ENCODE results near the gene CAMK2A. TPM values are rescaled to one million over a fixed set of nuclear protein-coding genes. Genes with fewer than 3 reads are reported as not detected.

The CAMK2A gene
- total and polyA plus RNA-seq, 2 donors (not counting 3 experiments of a cell fraction or from before 2014, with no cell fraction given), result not detected

DNA sequence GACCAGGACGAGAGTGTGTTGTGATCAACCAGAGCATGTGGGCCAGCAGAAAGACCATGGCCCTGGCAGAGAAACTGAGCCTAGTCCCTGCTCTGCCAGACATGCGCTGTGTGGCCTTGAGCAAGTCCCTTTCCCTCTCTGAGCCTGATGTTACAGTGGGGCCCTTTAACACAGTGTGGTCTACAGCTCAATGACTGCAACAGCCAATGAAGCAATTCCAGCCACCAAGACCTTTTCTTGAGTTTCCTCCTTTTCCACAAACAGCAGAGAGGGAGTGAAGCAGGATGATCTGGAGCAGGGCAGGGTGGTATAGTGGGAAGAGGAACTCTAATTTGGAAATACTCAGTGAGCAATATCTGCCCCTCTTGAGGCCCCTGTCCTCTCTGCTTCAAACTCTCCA, 38.9 kb upstream of the CAMK2A start:
- H3K9ac ChIP-seq (replicated peaks; ENCODE audit: extremely low read depth, insufficient read depth, low read length), result no peak overlapping the region
- H3K9me3 ChIP-seq (replicated peaks; ENCODE audit: control insufficient read depth, insufficient read depth, low read length), result no peaks in the 10 kb centered on the region
- H3K4me1 ChIP-seq (ENCODE audit: control insufficient read depth, extremely low read depth, insufficient read depth, low read length), result no peaks in the 10 kb centered on the region
- no peak overlapping the region for H2AFZ ChIP-seq (ENCODE audit: low read depth, low read length)
- POLR2A ChIA-PET, result no interaction called here
- intact Hi-C loops (cut with micrococcal nuclease) (no loop called here), dilution Hi-C loops (cut with MboI; ENCODE audit: extremely low pct_ligation_motif_present, low sequenced_read_pairs) (no loop called here)
- DNase-seq (ENCODE audit: low read depth, low spot score), result no peak
- peaks cover 2 to 6% of the 10 kb centered on the region in 2 experiments for H3K27me3 ChIP-seq (ENCODE audit: control insufficient read depth in 2 of 2, insufficient read depth in 2 of 2, low read length in 2 of 2)
- no peaks in the 10 kb centered on the region for H3K79me2 ChIP-seq (ENCODE audit: control insufficient read depth, insufficient read depth, low read length)
- H3K9me1 ChIP-seq (replicated peaks; ENCODE audit: control insufficient read depth, extremely low read depth, insufficient read depth, low read length), result no peaks in the 10 kb centered on the region
- CTCF ChIA-PET, result interaction anchor here (1.4 to 1.5 kb wide), 2 partner anchors 11 to 22 kb away, joined by 3 to 4 read pairs; no protein-coding TSS in a partner anchor
- H3K4me2 ChIP-seq (ENCODE audit: insufficient read depth, low read length), result no peak overlapping the region
- H3K36me3 ChIP-seq (ENCODE audit: control insufficient read depth in 2 of 2, extremely low read depth in 1 of 2, insufficient read depth in 2 of 2, low read length in 2 of 2), result no peaks in the 10 kb centered on the region
- H3K27ac ChIP-seq (ENCODE audit: insufficient read depth, low read depth, low read length), result no peak overlapping the region
- TF ChIP-seq, protein P1, sequence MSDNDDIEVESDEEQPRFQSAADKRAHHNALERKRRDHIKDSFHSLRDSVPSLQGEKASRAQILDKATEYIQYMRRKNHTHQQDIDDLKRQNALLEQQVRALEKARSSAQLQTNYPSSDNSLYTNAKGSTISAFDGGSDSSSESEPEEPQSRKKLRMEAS (IDR thresholded peaks at IDR 0.05; ENCODE audit: insufficient read depth, insufficient read length), result no peak
- TF ChIP-seq FOS (IDR thresholded peaks at IDR 0.05; ENCODE audit: borderline replicate concordance, insufficient read depth, low read length), result no peak
- TF ChIP-seq JUN (IDR thresholded peaks at IDR 0.05; ENCODE audit: borderline replicate concordance, insufficient read depth, insufficient read length, low read depth), result no peak
- no peak for TF ChIP-seq EZH2 (IDR thresholded peaks at IDR 0.05; ENCODE audit: borderline replicate concordance, low read depth, low read length, severe bottlenecking)
- no peak for TF ChIP-seq POLR2A (IDR thresholded peaks at IDR 0.05; ENCODE audit: low read depth, low read length)
- no peak for TF ChIP-seq MYC (IDR thresholded peaks at IDR 0.05; ENCODE audit: low read depth, low read length)
- TF ChIP-seq, protein P2, sequence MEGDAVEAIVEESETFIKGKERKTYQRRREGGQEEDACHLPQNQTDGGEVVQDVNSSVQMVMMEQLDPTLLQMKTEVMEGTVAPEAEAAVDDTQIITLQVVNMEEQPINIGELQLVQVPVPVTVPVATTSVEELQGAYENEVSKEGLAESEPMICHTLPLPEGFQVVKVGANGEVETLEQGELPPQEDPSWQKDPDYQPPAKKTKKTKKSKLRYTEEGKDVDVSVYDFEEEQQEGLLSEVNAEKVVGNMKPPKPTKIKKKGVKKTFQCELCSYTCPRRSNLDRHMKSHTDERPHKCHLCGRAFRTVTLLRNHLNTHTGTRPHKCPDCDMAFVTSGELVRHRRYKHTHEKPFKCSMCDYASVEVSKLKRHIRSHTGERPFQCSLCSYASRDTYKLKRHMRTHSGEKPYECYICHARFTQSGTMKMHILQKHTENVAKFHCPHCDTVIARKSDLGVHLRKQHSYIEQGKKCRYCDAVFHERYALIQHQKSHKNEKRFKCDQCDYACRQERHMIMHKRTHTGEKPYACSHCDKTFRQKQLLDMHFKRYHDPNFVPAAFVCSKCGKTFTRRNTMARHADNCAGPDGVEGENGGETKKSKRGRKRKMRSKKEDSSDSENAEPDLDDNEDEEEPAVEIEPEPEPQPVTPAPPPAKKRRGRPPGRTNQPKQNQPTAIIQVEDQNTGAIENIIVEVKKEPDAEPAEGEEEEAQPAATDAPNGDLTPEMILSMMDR (IDR thresholded peaks at IDR 0.05; ENCODE audit: extremely low read depth in 1 of 2, insufficient read depth in 1 of 2, low read depth in 1 of 2, low read length in 2 of 2), result no peak
- no peak for TF ChIP-seq POLR2AphosphoS5 (IDR thresholded peaks at IDR 0.05; ENCODE audit: insufficient read depth, low read depth, low read length)
- TF ChIP-seq GATA2 (IDR thresholded peaks at IDR 0.05; ENCODE audit: insufficient read depth, insufficient read length, low read depth, low read length), result no peak
- no peaks in the 10 kb centered on the region for H4K20me1 ChIP-seq (replicated peaks; ENCODE audit: control insufficient read depth, extremely low read depth, insufficient read depth, low read length)
- no peak for FAIRE-seq
- H3K4me3 ChIP-seq (replicated peaks in 1 of 3; ENCODE audit: insufficient read depth in 1 of 3, low read depth in 1 of 3, low read length in 3 of 3), result no peak overlapping the region
- no TSS peak for BruUV-seq (replicated peaks)

All from endothelial cell of umbilical vein (primary cell).